ENCODE results near the gene VSIG4.
"Not testable (repeated sequence)": the region's sequence is repeated elsewhere in the genome, so short reads cannot be mapped to it uniquely, and the experiment has no call there.

The VSIG4 gene

DNA sequence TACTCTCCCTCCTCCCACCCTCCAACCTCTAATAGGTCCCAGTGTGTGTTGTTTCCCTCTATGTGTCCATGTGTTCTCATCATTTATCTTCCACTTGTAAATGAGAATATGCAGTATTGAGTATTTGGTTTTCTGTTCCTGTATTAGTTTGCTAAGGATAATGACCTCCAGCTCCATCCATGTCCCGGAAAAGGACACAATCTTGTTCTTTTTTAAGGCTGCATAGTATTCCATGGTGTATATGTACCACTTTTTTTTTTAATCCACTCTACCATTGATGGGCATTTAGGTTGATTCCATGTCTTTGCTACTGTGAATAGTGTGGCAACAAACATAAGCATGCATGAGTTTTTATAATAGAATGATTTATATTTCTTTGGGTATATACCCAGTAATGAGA lies 62.7 kb downstream of the VSIG4 start:
- not testable (repeated sequence) for DNase-seq (ENCODE audit: low read depth in 2 of 2)

DNA sequence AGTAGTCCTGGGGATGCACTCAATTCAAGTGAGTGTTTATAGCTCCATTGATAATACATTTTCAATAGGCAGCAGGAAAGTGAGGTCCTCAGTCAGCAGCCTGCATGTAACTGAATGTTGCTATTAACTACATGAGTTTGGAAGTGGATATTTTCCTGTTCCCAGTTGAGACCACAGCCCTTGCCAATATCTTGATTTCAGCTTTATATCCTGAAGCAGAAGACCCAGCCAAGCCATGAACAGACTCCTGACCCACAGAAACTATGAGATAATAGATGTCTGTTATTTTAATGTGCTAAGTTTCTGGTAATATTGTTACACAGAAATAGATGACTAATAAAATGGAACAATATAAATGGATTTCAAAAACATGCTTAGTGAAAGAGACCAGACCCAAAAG lies 63.7 kb downstream of the VSIG4 start:
- DNase-seq (ENCODE audit: low read depth in 2 of 2), result no peak

DNA sequence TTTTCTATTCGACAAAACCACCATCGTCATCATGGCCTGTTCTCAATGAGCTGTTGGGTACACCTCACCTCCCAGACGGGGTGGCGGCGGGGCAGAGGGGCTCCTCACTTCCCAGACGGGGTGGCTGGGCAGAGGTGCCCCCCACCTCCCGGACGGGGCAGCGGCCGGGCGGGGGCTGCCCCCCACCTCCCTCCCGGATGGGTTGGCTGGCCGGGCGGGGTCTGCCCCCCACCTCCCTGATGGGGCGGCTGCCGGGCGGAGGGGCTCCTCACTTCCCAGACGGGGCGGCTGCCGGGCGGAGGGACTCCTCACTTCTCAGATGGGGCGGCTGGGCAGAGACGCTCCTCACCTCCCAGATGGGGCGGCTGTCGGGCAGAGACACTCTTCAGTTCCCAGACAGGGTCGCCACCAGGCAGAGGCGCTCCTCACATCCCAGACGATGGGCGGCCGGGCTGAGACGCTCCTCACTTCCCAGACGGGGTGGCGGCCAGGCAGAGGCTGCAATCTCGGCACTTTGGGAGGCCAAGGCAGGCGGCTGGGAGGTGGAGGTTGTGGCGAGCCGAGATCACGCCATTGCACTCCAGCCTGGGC lies 64.6 kb downstream of the VSIG4 start:
- DNase-seq (ENCODE audit: low read depth in 2 of 2), result not testable (repeated sequence)

Data from stimulated activated CD8-positive, alpha-beta memory T cell treated with anti-CD3 and anti-CD28 coated beads, Interleukin-2, amount 100 ng/mL, for 48 hours (primary cell).